GM18507 (cell line): ENCODE data around the gene BRINP1.

Experiments
- DNase-seq: peaks from one replicate; pipeline ENCODE4 v3.0.0; 2011; ENCODE audit warnings: low read depth; ENCODE audit not compliant: insufficient read length; ENCODE audit errors: extremely low spot score
- FAIRE-seq: peaks from 2 replicates; lab custom pipeline; 2011; peaks lifted over from hg19 to GRCh38; lab: Jason Lieb, UNC

The BRINP1 gene

DNA sequence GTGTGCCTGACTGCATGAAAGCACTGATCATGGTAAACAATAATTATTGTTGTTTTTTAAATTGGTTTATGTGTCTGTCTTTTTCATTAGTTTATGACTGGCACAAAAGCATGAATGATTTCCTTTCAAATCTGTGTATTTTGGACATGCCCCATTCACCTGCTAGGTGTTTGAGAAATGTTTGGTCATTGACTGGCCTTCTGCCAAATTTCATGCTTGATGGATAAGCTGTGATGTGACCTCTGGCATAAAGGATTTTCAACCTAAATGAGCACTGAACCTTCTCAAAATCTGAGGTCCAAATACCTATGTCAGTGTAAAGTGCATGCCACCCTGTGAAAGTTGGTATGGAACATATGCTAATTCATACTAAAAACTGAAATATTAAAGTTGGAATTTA lies 204.5 kb downstream of the BRINP1 start:
- FAIRE-seq (no peak), DNase-seq (no peak)

DNA sequence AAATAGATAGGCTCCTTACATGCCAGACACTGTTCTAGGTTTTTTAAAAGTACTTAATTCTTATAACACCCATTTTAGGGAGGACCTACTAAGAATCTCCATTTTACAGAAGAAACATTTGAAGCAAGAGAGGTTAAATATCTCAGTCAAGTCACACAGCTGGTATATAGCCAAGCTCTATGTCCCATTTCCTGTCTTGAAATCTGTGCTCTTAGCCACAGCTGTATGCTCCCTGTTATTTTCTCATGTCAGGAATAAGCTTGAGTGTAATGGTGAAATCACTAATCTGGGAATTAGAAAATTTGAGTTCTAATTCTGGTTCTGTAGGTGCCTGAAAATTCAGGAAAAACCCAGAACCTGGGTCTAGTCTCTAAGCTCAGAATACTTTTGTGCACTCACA lies 208.7 kb downstream of the BRINP1 start:
- no peak for FAIRE-seq
- no peak for DNase-seq

DNA sequence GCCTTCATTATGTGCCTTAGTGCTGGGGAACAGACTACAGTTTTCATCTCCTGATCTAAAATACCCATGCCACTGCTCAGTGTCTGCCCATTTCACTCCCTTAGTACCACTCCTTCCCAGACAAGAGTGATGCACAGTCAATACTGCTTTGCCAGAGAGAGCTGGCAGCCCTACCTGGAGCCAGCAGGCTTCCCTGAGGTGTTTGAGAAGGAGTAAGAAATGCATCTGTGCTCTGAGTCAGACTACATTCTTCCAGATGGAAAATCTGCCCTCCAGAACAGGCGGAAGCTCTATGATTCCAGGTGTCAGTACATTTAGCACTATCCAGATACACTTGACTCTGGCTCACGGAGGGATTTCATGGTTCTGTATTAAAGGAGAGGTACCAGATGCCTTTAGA lies 209.8 kb downstream of the BRINP1 start:
- FAIRE-seq (no peak), DNase-seq (no peak)

DNA sequence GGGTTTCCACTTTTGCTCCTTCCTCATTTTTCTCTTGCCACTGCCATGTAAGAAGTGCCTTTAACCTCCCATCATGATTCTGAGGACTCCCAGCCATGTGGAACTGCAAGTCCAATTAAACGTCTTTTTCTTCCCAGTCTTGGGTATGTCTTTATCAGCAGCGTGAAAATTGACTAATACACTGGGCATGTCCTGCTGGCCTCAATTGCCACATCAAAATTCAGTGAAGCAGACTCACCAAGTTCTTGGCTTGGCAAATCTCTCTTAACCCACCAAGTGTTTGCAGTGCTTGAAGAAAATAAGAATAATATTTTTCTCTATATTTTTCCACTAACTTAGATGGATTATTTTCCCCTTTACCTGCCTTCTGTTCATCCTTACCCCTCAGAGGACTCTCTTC lies 212.0 kb downstream of the BRINP1 start:
- DNase-seq (no peak), FAIRE-seq (no peak)

DNA sequence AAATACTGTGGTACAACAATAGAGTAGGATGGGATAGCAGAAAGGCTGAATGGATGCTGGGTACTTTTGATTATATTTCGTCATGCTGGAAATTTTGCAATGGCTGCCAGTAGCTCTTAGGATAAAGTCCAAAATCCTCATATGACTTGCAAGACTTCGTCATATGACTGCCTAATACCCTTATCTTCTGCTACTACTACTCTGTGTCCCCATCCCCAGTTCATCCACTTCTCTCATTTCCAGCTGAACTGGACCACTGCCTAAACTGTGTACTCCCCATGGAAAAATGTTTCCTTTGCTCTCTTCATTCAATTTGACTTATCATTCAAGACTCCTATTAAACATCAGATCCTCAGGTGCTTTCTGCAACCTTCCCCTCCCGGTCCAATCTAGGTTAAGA lies 212.9 kb downstream of the BRINP1 start:
- no peak for DNase-seq
- FAIRE-seq = no peak

DNA sequence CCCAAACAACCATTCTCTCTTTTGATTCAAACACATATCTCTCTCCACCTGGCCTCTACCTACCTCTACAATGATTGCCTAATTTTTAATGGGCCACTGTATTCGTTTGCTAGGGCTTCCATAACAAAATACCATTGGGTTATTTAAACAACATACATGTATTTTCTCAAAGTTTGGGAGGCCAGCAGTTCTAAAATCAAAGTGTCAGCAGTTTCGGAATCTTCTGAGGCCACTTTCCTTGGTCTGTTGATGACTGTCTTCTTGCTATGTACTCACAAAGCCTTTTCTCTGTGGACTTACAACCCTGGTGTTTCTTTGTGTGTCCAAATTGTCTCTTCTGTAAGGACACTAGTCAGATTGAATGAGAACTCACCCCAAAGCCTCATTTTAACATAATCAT lies 214.7 kb downstream of the BRINP1 start:
- FAIRE-seq = no peak
- DNase-seq = no peak

- DNase-seq = no peak
- FAIRE-seq = no peak
These were observed 215.8 kb downstream of the BRINP1 start for GRCh38 chr9:119153402-119153801.

GRCh38 chr9:119148855-119149254 lies 220.4 kb downstream of the BRINP1 start:
- FAIRE-seq (no peak), DNase-seq (no peak)

GRCh38 chr9:119137479-119137878 lies 231.8 kb downstream of the BRINP1 start:
- FAIRE-seq (no peak), DNase-seq (no peak)

- DNase-seq (no peak), FAIRE-seq (no peak)
These were observed 243.2 kb downstream of the BRINP1 start for GRCh38 chr9:119126040-119126439.

GRCh38 chr9:119121899-119122298 lies 247.3 kb downstream of the BRINP1 start:
- DNase-seq (no peak), FAIRE-seq (no peak)

DNA sequence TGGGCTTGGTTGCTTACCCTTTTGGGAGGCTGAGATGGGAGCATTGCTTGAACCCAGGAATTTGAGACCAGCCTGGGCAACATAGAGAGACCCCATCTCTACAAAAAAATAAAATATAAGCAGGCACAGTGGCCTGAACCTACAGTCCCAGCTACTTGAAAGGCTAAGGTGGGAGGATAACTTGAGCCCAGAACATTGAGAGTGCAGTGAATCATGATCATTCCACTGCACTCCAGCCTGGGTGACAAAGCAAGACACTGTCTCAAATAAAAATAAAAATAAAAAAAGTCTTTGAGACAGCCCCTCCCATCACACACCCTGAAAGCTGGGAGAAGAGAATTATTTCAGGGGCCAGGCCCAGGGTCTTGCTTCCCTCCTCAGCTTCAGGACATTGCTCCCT lies 251.8 kb downstream of the BRINP1 start:
- FAIRE-seq = no peak
- DNase-seq = no peak
